K562 (cell line): ENCODE results near the gene SLC25A20.
"Not testable (repeated sequence)": the region's sequence is repeated elsewhere in the genome, so short reads cannot be mapped to it uniquely, and the experiment has no call there.

Experiments
- BHLHE40 ChIP-seq: IDR thresholded peaks from 2 replicates; pipeline ENCODE4 v1.6.1; 2011; ENCODE audit warnings: low read length, improper control_type of control experiment
- CHD1 ChIP-seq: fragments of 200-600 bp; sonication (generic); IDR thresholded peaks from one replicate; pipeline ENCODE4 v1.6.1; 2012; ENCODE audit warnings: mild to moderate bottlenecking, moderate library complexity, low read length, inconsistent platforms
- CTCF ChIP-seq, 3 experiments: IDR thresholded peaks in 2 of 3; conservative IDR thresholded peaks in 1 of 3; 2 replicates each; pipeline ENCODE4 v1.5.1; 2011 to 2012; ENCODE audit warnings: low read length in 3 of 3, mild to moderate bottlenecking in 3 of 3, control low read depth in 2 of 3, improper control_type of control experiment in 1 of 3, inconsistent platforms in 1 of 3, low read depth in 1 of 3, mixed read lengths in 1 of 3, moderate library complexity in 1 of 3; ENCODE audit not compliant: insufficient read depth in 2 of 3
- ERF ChIP-seq: fragments of 450-650 bp; formaldehyde crosslinking; IDR thresholded peaks from 2 replicates; pipeline ENCODE4 v1.4.0; 2020; ENCODE audit warnings: mild to moderate bottlenecking, mixed read lengths
- ZFP36 ChIP-seq: fragments of 150-350 bp; IDR thresholded peaks from 2 replicates; pipeline ENCODE4 v1.6.1; 2018; ENCODE audit warnings: low read length, low read depth; ENCODE audit not compliant: partially characterized antibody
- ZNF586 ChIP-seq: fragments of 450-650 bp; formaldehyde crosslinking; conservative IDR thresholded peaks from 2 replicates; pipeline ENCODE4 v1.4.0; 2020; ENCODE audit warnings: mild to moderate bottlenecking, moderate library complexity

GRCh38 chr3:48827874-48828273 is 70.8 kb downstream of the SLC25A20 start:
- not testable (repeated sequence) for TF ChIP-seq CHD1; CTCF (IDR thresholded peaks at IDR 0.05 in 2 of 3, conservative IDR thresholded peaks at IDR 0.05 in 1 of 3; ENCODE audit: insufficient read depth in 2 of 3, low read depth in 1 of 3, low read length in 3 of 3); ZNF586 (CRISPR knock-in tag); BHLHE40; ERF (CRISPR knock-in tag); ZFP36
